Thyroid gland (tissue), 4 donors: Measurements from ENCODE around the gene ST3GAL2.

Source experiments
- POLR2A ChIP-seq, 2 donors: fragments of 450-650 bp; IDR thresholded peaks; one replicate each; pipeline ENCODE4 v1.6.1; 2017; ENCODE audit warnings: antibody characterized with exemption in 2 of 2, mild to moderate bottlenecking in 2 of 2, moderate library complexity in 1 of 2
- TF ChIP-seq, protein P1 (sequence below), 6 experiments: fragments of 200-600 bp in 3 of 6; fragments of 450-650 bp in 3 of 6; sonication (generic) in 3 of 6; IDR thresholded peaks; one replicate each; pipeline ENCODE4 v1.5.1; 2016 to 2019; ENCODE audit warnings: antibody characterized with exemption in 6 of 6, mild to moderate bottlenecking in 2 of 6, inconsistent platforms in 1 of 6, moderate library complexity in 1 of 6

DNA sequence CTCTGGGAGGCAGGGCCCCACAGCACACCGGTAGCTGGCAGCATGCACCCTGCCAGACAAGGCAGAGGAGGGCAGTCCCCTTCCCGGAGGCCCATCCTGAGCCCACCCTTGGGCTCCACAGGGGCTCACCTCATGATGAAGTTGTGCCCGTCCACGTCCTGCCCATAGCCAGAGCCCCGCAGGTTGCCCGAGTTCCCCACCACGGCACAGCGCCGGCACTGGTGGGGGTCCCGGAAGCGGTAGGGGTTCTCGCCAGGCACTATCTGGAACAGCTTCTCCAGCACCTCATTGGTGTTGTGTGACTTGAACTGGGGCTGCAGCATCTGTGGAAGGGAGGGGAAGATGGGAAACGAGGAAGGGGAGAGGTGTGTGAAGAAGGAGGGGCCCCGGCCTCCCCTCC lies 44.0 kb downstream of the ST3GAL2 start:
- TF ChIP-seq, protein P1, sequence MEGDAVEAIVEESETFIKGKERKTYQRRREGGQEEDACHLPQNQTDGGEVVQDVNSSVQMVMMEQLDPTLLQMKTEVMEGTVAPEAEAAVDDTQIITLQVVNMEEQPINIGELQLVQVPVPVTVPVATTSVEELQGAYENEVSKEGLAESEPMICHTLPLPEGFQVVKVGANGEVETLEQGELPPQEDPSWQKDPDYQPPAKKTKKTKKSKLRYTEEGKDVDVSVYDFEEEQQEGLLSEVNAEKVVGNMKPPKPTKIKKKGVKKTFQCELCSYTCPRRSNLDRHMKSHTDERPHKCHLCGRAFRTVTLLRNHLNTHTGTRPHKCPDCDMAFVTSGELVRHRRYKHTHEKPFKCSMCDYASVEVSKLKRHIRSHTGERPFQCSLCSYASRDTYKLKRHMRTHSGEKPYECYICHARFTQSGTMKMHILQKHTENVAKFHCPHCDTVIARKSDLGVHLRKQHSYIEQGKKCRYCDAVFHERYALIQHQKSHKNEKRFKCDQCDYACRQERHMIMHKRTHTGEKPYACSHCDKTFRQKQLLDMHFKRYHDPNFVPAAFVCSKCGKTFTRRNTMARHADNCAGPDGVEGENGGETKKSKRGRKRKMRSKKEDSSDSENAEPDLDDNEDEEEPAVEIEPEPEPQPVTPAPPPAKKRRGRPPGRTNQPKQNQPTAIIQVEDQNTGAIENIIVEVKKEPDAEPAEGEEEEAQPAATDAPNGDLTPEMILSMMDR (IDR thresholded peaks at IDR 0.05) = no peak
- no peak for TF ChIP-seq POLR2A (IDR thresholded peaks at IDR 0.05)
